Transverse colon (tissue), 3 donors: ENCODE data around the gene SLC25A24.

Source experiments
- EP300 ChIP-seq: sonication (generic); formaldehyde crosslinking; IDR thresholded peaks from one replicate; pipeline ENCODE4 v1.6.1; 2017; ENCODE audit warnings: antibody characterized with exemption, low read depth
- POLR2A ChIP-seq: fragments of 450-650 bp; IDR thresholded peaks from one replicate; pipeline ENCODE4 v1.6.1; 2016; ENCODE audit warnings: antibody characterized with exemption, mild to moderate bottlenecking, moderate library complexity
- TF ChIP-seq, protein P1 (sequence below), 5 experiments: fragments of 200-600 bp in 3 of 5; fragments of 450-650 bp in 2 of 5; sonication (generic) in 3 of 5; IDR thresholded peaks; 1 replicate in 2 of 5; 2 replicates in 3 of 5; pipeline ENCODE4 v1.5.1; 2016 to 2017; ENCODE audit warnings: antibody characterized with exemption in 5 of 5, inconsistent platforms in 3 of 5, mild to moderate bottlenecking in 2 of 5, moderate library complexity in 1 of 5

DNA sequence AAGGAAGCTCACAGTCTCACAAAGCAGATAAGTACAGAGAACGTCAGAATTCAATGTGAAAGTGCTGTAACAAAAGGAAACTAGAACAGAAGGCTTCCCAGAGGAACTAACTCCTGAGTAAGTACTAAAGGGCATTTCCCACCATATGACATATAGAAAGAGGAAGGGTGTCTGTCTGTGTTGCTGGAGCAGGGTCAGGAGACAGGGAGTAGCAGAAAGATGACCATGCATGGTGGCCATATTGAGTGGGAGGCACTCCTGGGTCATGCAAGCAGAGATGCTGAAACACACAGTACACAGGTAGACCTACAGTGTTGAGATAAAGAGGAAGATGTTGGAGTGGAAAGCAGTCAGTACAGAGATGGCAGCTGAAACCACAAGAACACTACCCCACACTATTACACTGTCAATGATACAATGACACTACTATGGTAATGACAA, 47.3 kb downstream of the SLC25A24 start:
- TF ChIP-seq, protein P1, sequence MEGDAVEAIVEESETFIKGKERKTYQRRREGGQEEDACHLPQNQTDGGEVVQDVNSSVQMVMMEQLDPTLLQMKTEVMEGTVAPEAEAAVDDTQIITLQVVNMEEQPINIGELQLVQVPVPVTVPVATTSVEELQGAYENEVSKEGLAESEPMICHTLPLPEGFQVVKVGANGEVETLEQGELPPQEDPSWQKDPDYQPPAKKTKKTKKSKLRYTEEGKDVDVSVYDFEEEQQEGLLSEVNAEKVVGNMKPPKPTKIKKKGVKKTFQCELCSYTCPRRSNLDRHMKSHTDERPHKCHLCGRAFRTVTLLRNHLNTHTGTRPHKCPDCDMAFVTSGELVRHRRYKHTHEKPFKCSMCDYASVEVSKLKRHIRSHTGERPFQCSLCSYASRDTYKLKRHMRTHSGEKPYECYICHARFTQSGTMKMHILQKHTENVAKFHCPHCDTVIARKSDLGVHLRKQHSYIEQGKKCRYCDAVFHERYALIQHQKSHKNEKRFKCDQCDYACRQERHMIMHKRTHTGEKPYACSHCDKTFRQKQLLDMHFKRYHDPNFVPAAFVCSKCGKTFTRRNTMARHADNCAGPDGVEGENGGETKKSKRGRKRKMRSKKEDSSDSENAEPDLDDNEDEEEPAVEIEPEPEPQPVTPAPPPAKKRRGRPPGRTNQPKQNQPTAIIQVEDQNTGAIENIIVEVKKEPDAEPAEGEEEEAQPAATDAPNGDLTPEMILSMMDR (IDR thresholded peaks at IDR 0.05) = no peak
- no peak for TF ChIP-seq EP300
- no peak for TF ChIP-seq POLR2A
